GM19239 (cell line): ENCODE data around the gene MTMR3.
"Not testable (repeated sequence)": the region's sequence is repeated elsewhere in the genome, so short reads cannot be mapped to it uniquely, and the experiment has no call there.

Experiments
- DNase-seq: peaks from one replicate; pipeline ENCODE4 v3.0.0; 2011; ENCODE audit warnings: low spot score; ENCODE audit not compliant: insufficient read length
- FAIRE-seq: peaks from 2 replicates; lab custom pipeline; 2011; peaks lifted over from hg19 to GRCh38; lab: Jason Lieb, UNC

The MTMR3 gene

DNA sequence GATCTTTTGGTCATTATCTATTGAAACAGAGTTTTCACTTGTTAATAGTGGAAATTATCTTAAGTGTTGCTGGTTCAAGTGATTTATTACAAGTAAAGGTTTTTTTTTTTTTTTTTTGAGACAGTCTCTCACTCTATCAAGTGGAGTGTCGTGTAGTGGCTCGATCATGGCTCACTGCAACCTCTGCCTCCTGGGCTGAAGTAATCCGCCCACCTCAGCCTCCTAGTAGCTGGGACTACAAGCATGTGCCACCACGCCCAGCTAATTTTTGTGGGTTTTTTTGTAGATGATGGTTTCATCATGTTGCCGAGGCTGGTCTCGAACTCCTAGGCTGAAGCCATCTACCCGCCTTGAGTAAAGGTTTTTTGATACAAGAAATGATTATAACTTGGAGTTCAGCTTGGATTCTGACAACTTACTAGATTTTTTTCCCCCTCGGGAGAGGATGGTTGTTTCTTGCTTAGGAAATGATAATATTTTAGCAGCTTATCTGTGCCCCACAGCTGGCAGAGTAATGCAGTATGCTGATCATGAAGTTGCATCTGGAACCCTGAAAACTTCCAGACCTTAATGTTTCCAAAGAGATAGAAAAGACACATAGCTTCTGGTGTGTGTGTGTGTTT is 68.9 kb downstream of the MTMR3 start:
- DNase-seq = no peak
- FAIRE-seq = no peak

DNA sequence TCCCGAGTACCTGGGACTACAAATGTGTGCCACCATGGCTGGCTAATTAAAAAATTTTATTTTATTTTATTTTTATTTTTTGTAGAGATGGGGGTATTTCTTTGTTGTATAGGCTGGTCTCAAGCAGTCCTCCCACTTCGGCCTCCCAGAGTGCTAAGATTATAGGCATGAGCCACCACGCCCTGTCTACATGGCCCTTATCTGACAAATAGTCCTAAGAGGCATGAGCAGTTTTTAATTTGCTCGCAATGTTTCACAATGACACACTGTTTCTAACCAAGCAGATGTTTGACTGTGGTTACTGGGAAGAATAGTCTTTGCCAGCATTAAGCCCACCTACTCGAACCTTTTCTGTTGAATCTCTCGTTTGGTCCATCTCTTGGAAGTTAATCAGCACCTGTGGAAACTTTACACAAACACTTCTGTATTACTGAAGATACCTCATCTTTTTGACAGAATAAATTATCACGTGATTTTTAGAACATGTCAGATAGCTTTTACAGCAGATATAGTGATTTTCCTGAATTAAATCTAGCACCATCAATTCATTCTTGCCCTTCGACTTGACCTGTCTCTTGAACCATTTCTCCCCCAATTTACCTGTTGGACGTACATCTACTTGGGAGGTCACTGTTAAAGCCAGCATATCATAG is 71.4 kb downstream of the MTMR3 start:
- no peak for FAIRE-seq

DNA sequence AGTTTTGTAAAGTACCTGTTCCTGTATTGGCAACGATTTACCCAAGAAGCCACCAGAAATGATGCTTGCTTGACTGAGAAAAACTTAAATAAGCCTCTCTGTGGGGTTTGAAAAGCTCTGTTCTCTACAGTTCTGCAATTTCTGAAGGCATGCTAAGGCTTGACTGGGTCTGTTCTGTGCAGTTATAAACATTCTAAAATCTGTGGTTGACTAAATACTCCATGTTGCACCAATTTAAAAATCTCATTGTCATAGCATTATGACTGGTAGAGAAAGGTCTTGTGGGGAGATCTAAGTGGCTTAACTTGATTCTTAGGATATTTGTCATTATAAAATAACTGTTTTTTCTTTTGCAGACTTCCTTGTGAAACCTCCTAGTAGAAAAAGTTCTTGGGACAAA is 73.7 kb downstream of the MTMR3 start:
- DNase-seq (no peak), FAIRE-seq (no peak)

More for the DNA sequence above, 71.4 kb downstream of the MTMR3 start:
- DNase-seq = no peak

DNA sequence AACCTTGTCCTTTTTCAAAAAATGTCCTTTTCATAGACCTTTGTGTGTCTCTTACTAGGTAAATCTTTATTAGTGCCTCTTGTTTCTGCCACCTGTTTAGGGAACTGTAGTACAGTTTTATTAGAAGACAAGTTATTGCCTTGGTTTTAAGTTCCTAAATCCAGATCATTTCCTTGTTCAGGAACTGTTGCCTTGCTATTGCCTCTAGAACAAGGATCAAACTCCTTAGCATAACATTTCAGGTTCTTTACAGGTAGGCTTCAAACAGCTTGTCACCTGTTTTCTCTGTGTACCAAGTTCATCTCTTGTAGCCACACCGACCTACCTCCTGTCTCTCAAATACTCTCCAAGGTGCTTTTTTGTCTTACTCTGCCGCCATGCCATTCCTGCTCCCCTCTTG is 75.2 kb downstream of the MTMR3 start:
- no peak for FAIRE-seq
- no peak for DNase-seq

DNA sequence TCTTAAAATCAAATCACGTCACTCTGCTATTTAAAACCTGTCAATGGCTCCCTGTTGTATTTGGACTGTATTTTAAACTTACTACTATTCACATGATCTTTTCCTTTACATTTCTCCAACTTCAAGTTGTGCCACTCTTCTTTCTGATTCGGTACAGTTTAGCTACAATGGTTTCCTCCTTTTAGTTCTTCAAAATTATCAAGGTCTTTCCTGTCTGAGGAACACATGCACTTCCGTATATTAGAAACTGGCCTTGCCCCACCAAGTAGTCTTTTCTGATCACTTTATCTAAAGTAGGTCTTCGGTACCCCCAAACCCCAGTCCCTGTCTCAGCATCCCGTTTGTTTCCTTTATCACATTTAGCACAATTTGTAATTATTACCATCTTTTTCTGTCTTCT is 81.8 kb downstream of the MTMR3 start:
- FAIRE-seq (no peak), DNase-seq (no peak)

DNA sequence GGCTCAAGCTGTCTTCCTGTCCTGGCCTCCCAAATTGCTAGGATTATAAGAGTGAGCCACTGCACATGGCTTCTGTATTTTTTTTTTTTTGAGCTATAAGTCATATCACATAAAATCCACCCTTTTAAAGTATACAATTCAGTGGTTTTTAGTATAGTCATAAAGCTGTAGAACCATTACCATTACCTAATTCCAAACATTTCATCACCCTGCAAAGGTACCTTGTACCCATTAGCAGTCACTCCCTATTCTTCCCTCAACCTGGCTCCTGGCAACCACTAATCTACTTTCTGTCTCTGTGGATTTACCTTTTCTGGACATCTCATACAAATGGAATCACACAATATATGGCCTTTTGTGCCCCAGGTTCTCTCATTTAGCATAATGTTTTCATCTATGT is 84.5 kb downstream of the MTMR3 start:
- DNase-seq = no peak
- no peak for FAIRE-seq

DNA sequence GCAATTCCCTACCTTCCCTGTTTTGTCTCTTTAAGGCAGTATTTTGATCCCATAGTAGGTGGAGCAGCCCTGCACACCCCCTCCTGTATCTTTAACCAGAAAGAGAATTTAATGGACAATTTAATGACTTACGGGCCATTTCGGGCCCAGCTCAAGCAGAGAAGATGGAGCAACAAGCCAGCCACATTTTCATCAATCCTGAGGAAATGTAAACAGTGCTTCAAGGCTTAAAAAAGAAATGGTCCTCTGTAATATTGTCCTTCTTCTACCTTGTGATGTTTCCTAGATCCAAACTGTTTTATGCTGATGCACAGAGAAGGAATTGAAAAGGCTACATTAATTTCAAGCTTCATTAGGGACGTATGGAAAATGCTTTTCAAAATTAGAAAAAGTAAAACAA is 88.6 kb downstream of the MTMR3 start:
- FAIRE-seq (no peak), DNase-seq (no peak)

DNA sequence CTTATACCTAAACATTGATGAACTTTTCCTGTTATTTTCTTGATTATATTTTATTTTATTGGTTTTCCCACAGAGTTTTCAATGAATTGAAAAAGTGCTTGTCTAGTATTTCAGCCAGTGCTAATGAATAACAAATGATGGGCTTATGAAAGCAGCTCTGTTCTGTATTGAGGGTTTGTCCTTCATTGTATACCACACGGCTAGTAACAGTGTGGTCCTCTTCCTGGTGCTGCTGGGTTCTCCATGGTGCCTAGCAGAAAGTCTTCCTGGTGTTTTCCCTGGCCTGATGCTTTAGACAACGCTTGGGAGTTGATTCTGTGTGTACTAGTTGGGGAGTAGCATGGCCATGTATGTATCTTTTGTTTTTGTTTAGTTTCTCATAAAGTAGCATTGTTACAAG is 89.1 kb downstream of the MTMR3 start:
- no peak for FAIRE-seq
- no peak for DNase-seq

DNA sequence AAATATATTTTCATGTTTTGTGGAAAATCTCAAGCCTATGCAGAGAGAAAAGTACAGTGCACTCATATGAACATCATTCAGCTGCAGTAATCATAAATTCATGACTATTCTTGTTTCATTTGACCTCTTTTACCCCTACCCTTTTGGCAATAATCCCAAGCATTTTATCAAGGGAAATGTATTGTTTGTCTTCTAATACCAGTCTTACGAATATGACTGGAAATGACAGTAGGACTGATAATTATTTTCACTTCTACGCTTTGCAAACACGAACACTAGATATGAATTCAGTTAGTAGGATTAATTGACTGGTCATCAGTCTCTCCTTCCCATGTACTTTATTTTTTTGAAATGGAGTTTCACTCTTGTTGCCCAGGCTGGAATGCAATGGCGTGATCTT is 90.3 kb downstream of the MTMR3 start:
- DNase-seq = no peak
- no peak for FAIRE-seq

DNA sequence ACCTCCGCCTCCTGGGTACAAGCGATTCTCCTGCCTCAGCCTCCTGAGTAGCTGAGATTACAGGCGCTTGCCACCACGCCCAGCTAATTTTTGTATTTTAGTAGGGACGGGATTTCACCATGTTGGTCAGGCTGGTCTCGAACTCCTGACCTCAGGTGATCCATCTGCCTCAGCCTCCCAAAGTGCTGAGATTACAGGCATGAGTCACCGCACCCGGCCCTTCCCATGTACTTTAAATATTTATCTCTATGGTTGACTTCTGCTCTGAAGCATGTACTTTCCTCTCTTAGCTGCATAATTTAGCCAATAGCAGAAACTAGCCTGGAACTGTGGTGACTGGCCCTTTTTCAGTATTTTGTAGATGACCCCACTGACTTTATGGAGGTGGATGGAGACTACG is 90.7 kb downstream of the MTMR3 start:
- FAIRE-seq, DNase-seq: not testable (repeated sequence)

DNA sequence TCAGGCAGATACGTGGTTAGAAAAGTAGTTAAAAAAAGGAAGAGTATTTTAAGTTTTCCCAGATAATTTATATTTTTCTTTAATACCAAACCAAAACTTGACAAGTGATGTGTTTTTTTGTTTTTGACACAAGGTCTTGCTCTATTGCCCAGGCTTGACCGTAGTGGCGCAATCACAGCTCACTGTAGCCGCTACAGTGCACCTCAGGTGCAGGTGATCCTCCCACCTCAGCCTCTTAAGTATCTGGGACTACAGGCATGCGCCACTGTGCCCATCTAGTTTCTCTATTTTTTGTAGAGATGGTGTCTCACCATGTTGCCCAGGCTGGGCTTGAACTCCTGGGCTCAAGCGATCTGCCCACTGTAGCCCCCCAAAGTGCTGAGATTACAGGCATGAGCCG is 92.5 kb downstream of the MTMR3 start:
- no peak for DNase-seq
- no peak for FAIRE-seq

DNA sequence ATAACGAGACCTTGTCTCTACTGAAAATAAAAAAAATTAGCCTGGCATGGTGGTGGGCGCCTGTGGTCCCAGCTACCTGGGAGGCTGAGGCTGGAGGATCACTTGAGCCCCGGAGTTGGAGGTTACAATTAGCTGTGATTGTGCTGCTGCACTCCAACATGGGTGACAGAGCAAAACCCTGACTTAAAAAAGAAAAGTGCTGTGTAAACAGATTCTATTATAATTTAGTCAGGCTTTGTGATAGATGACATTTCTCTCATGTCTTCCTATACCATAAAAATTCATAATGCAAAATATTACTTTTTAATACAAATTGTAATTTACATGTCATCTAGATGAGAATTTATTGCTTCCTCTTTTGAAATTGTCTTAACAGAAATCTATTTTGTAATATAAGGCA is 94.1 kb downstream of the MTMR3 start:
- DNase-seq = no peak
- FAIRE-seq = no peak

DNA sequence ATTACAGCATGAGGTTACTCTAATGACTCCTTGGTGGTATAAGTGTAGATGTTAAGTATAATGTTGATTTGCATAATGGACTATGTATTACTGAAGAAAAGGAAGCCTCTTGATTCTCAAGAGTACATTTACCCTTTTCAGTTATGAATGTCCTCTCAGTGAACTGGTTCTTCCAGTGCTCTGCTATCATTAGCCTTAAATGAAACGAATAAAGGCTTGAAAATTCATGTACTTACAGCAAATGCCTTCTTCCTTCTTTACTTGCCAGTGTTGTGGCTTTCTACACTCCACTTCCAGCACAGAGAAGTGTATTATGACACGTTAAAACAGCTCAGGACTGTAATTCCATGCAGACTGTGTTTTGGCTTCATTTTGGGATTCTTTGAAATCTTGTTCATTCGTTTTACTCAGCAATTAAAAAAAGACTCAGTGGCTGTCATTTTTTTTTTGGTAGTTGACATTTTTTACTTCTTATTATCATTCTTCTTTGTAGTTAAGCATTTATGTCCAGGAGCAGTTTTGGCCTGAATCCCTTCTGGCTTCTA is 96.9 kb downstream of the MTMR3 start:
- DNase-seq (peak; percentile 23), FAIRE-seq (peak; percentile 93)

DNA sequence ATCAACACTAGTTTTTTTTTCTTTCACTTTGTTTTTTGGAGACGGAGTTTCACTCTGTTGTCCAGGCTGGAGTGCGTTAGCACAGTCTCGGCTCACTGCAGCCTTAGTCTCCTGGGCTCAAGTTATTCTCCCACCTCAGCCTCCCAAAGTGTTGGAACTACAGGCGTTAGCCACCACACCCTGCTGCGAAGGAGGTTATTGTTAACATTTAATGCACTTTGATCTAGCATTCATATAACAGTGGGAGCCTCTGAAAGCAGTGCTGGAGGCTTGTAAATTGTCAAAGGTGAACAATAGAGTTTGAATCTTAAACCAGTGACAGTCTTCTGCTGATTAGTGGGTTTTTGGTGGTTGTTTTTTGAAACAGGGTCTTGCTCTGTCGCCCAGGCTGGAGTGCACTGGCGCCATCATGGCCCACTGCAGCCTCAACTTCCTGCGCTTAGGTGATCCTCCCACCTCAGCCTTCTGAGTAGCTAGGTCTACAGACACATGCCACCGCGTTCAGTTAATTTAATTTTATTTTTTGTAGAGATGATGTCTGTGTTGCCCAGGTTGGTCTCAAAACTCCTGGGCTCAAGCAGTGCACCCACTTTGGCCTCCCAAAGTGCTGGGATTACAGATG is 100.4 kb downstream of the MTMR3 start:
- no peak for FAIRE-seq
- no peak for DNase-seq

DNA sequence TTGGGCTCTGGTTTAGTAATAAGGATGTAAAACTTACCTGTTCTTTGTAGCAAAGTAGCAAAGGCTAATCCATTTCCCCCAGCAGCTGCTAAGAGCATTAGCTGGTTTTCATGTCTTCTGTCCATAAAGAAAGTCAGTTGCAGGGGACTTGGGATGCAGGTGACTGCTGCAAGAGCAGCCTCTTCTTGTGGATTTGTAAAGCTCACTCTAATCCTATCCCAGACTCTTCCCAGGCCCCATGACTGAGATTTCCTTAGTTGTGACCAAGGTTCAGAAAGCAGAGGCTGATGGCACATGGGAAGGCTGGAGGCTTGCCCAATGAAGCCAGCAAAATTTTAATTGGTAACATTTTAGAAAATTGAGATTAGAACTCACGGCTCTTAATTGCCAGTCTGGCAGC is 102.9 kb downstream of the MTMR3 start:
- no peak for FAIRE-seq
- DNase-seq = no peak

DNA sequence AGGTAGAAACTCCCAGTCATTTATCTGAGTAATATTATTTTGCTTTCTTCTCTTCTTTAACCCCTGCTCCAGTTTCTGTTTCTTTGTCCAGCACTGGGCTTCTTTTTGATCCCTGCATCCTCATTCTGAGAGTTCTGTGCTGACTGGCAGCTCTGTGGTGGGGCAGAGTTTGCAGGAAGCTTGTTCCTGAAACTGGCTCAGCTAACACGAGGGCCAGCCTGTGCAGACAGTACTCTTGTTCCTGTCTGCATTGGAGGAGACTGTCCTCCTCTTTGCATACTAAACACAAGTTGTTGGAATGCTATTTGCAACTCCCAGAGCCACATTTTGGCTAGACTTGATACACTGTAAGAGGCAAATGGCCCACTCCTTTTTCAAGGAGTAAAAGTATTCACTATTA is 104.2 kb downstream of the MTMR3 start:
- DNase-seq = no peak

DNA sequence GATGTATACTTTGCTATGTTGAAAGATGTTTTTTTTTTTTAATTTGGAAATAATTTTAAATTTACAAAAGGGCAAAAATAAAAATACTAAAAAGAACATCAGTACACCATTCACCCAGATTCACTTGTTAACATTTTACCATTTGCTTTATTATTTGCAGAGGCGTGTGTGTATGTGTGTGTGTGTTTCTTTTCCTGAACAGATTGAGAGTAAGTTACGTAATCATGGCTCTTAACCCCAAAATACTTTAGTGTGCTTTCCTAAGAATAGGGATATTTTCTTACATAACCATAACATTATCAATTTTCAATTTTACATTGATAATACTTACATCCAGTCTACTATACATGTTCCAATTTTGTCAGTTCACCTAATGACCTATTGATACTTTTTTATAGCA is 105.7 kb downstream of the MTMR3 start:
- no peak for FAIRE-seq
- DNase-seq = no peak

More for the DNA sequence above, 104.2 kb downstream of the MTMR3 start:
- no peak for FAIRE-seq

DNA sequence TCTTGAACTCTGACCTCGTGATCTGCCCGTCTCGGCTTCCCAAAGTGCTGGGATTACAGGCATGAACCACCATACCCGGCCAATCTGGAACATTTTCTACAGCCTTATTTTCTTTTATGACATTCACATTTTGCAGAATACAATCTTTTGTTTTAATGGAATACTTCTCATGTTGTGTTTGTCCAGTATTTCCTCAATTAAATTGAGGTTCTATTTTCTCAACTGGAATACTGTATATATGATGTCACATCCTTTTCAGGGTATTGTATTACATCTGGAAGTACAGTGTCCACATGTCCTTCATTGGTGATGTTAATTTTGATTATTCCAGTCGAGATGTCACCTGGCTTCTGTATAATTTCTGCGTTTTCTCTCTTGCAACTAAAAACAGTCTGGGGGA is 106.5 kb downstream of the MTMR3 start:
- no peak for FAIRE-seq

DNA sequence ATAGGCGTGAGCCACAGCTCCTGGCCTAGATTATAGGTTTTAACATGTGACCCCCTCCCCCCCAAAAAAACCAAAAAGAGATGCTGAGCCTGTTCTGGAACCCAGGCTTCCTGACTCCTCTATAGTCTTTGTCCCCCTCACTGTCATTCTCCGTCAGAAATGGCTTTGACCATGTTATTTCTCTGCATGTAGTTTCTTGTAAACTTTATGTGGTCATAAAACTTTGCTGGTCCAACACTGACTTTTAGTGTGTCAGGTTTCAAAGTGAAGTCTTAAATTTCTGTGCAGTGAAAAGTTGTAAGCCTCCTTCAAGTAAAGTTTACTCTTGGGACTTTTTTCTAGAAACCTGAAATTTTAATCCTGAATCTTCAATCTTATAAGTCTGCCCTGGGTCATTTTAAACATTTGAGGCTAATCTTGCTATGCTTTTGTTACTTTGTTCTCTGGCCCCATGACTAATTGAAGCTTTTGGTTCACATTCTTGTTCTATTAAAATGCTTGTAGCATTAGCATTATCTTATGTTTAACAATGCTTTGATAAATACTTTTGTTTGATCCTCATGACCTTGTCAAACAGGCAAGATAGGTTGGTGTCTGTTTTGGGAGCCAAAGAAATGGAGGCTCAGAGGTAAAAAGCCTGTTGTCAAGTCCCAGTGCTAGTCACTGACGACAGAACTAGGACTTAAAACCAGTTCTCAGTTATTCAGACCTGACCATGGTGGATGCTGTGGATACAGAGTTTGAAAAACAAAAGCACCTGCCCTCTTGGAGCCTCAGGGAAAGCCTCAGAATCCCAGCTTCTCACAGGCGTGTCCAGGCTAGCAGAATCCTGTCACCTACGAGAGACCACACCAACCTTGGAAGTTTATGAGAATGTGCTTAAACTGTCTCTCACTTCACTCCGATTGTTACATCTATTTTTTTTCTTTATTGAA is 109.6 kb downstream of the MTMR3 start:
- no peak for DNase-seq
- FAIRE-seq = no peak

More for the DNA sequence above, 106.5 kb downstream of the MTMR3 start:
- no peak for DNase-seq

DNA sequence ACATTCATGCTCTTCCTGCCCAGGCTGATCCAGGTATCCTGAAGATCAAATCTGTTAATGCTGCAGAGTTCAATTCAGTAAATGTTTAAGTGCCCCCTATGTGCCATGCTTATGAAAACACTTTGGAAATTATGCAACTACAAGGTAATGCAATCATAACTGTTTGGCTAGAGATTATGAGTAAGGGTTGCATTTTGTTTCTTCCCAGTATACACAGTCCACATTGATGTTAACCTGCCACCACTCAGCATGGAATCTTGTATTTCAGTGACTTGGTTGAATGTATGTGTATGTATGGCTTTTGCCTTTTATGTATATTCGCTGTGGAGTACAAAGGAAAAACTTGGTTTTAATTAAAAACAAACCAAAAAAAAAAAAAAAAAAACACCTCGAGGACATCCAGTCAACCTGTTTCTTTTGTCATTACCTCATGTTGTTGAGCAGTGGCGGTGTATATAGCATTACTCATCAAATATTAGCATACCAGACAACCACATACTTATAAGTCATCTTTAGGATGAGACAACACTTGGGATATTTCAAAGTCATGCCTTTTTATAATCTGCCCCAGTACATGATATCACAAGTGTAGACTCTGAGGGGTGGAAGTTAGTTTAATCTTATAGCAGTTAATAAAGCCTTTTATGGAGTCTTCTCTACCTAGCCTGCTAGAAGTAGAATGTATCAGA is 111.2 kb downstream of the MTMR3 start:
- DNase-seq = no peak
- no peak for FAIRE-seq
